GM12865 (cell line): ENCODE measurements around the gene LTB4R.
"Not testable (repeated sequence)": the region's sequence is repeated elsewhere in the genome, so short reads cannot be mapped to it uniquely, and the experiment has no call there.

Experiments
- DNase-seq: peaks from one replicate; pipeline ENCODE4 v3.0.0; 2010; ENCODE audit warnings: low read depth
- H3K4me3 ChIP-seq: 2 replicates; pipeline ENCODE4 v1.5.1; 2011; ENCODE audit warnings: mild to moderate bottlenecking, low read depth, low read length, control low read depth
- CTCF ChIP-seq: IDR thresholded peaks from 2 replicates; pipeline ENCODE4 v1.5.1; 2011; ENCODE audit warnings: low read length, control low read depth, low read depth, inconsistent platforms; ENCODE audit not compliant: insufficient read depth; ENCODE audit errors: missing control alignments

Gene LTB4R

GRCh38 chr14:24347134-24347533 lies 35.8 kb downstream of the LTB4R start:
- no peak for DNase-seq
- H3K4me3 ChIP-seq = no peak overlapping the region
- TF ChIP-seq CTCF = no peak

GRCh38 chr14:24348186-24348585 lies 36.9 kb downstream of the LTB4R start:
- no peak for TF ChIP-seq CTCF
- DNase-seq = no peak
- H3K4me3 ChIP-seq = no peak overlapping the region

- DNase-seq = no peak
- H3K4me3 ChIP-seq = no peak overlapping the region
- no peak for TF ChIP-seq CTCF
These were observed 38.4 kb downstream of the LTB4R start for GRCh38 chr14:24349742-24350141.

- TF ChIP-seq CTCF = no peak
- no peak overlapping the region for H3K4me3 ChIP-seq
- DNase-seq = no peak
These were observed 40.2 kb downstream of the LTB4R start for GRCh38 chr14:24351517-24351916.

GRCh38 chr14:24353559-24354481 lies 42.5 kb downstream of the LTB4R start:
- DNase-seq = no peak
- no peak overlapping the region for H3K4me3 ChIP-seq
- no peak for TF ChIP-seq CTCF

GRCh38 chr14:24354482-24354825 lies 43.2 kb downstream of the LTB4R start:
- DNase-seq, H3K4me3 ChIP-seq: not testable (repeated sequence)

- DNase-seq = no peak
- TF ChIP-seq CTCF = no peak
- no peak overlapping the region for H3K4me3 ChIP-seq
These were observed 43.7 kb downstream of the LTB4R start for GRCh38 chr14:24355009-24355408.
